IMR-90 (cell line): ENCODE measurements around the gene RNF112. TPM values are rescaled to one million over a fixed set of nuclear protein-coding genes. Genes with fewer than 3 reads are reported as not detected.

Experiments used
- ATAC-seq: fragments of 200-7000 bp; cut with Tn5 transposase; 2 replicates; pipeline ENCODE4 v1.9.1; 2020; ENCODE audit warnings: low read depth, mild to moderate bottlenecking, moderate library complexity
- BruUV-seq: library from RNA; stranded (reverse); fragments of 400-500 nt; replicated peaks from 2 replicates; lab custom pipeline; 2021; lab: Mats Ljungman, UMichigan
- CTCF ChIA-PET: fragments of 300-600 bp; formaldehyde crosslinking; extraction: SDS; loops from one replicate; lab custom pipeline; 2021; ENCODE audit warnings: antibody characterized with exemption; lab: Yijun Ruan, JAX
- POLR2A ChIA-PET: fragments of 300-600 bp; sonication (Branson Sonifier 250); formaldehyde crosslinking; loops from one replicate; lab custom pipeline; 2022; ENCODE audit warnings: antibody characterized with exemption; ENCODE audit not compliant: unreplicated experiment; lab: Charles Lee
- DNase-seq: peaks from one replicate; pipeline ENCODE4 v3.0.0; 2013
- H2AFZ ChIP-seq: replicated peaks from 2 replicates; pipeline ENCODE3; 2013; ENCODE audit warnings: low read length, mild to moderate bottlenecking; ENCODE audit not compliant: poor library complexity
- H2AK5ac ChIP-seq: 2 replicates; pipeline ENCODE4 v1.6.1; 2013; ENCODE audit warnings: low read depth, low read length, inconsistent platforms
- H2AK9ac ChIP-seq: replicated peaks from 2 replicates; pipeline ENCODE3; 2013; ENCODE audit warnings: mild to moderate bottlenecking, low read depth, low read length, moderate library complexity; ENCODE audit not compliant: poor library complexity
- H2BK120ac ChIP-seq: 2 replicates; pipeline ENCODE4 v1.6.1; 2013; ENCODE audit warnings: low read depth, low read length, inconsistent platforms
- H2BK15ac ChIP-seq: 3 replicates; pipeline ENCODE4 v1.6.1; 2013; ENCODE audit warnings: low read depth, low read length, inconsistent platforms
- H2BK20ac ChIP-seq: 2 replicates; pipeline ENCODE4 v1.6.1; 2013; ENCODE audit warnings: low read depth, mild to moderate bottlenecking, inconsistent platforms, low read length, moderate library complexity
- H2BK5ac ChIP-seq: 2 replicates; pipeline ENCODE4 v1.6.1; 2013; ENCODE audit warnings: mild to moderate bottlenecking, low read depth, low read length, inconsistent platforms; ENCODE audit not compliant: poor library complexity, severe bottlenecking
- H3K14ac ChIP-seq: replicated peaks from 2 replicates; pipeline ENCODE4 v1.6.1; 2013; ENCODE audit warnings: low read depth, low read length, inconsistent platforms
- H3K18ac ChIP-seq: 2 replicates; pipeline ENCODE4 v1.6.1; 2013; ENCODE audit warnings: low read depth, low read length, control low read depth
- H3K23ac ChIP-seq: 2 replicates; pipeline ENCODE4 v1.6.1; 2013; ENCODE audit warnings: low read depth, low read length, inconsistent platforms
- H3K27ac ChIP-seq: 2 replicates; pipeline ENCODE4 v1.5.1; 2013; ENCODE audit warnings: mild to moderate bottlenecking, control low read depth, low read length; ENCODE audit not compliant: insufficient read depth
- H3K27me3 ChIP-seq: 2 replicates; pipeline ENCODE4 v1.6.1; 2013; ENCODE audit warnings: low read length; ENCODE audit not compliant: control insufficient read depth, insufficient read depth
- H3K36me3 ChIP-seq: 2 replicates; pipeline ENCODE4 v1.6.1; 2013; ENCODE audit warnings: low read length, mixed read lengths; ENCODE audit not compliant: control insufficient read depth, insufficient read depth
- H3K4ac ChIP-seq: 2 replicates; pipeline ENCODE4 v1.6.1; 2013; ENCODE audit warnings: low read depth, low read length, inconsistent platforms
- H3K4me1 ChIP-seq: 2 replicates; pipeline ENCODE4 v1.6.1; 2013; ENCODE audit warnings: low read length, mixed read lengths; ENCODE audit not compliant: control insufficient read depth, insufficient read depth
- H3K4me2 ChIP-seq: 2 replicates; pipeline ENCODE4 v1.6.1; 2013; ENCODE audit warnings: low read depth, mild to moderate bottlenecking, control low read depth, low read length, moderate library complexity
- H3K4me3 ChIP-seq: 2 replicates; pipeline ENCODE4 v1.5.1; 2013; ENCODE audit warnings: low read depth, mild to moderate bottlenecking, control low read depth, low read length, moderate library complexity; ENCODE audit not compliant: insufficient read depth
- H3K56ac ChIP-seq: 2 replicates; pipeline ENCODE4 v1.6.1; 2013; ENCODE audit warnings: low read length, inconsistent platforms; ENCODE audit not compliant: insufficient read depth; ENCODE audit errors: extremely low read depth
- H3K79me1 ChIP-seq, 2 experiments: 2 replicates each; pipeline ENCODE4 v1.6.1; 2013; ENCODE audit warnings: low read length in 2 of 2, inconsistent platforms in 1 of 2, low read depth in 1 of 2
- H3K9ac ChIP-seq: 2 replicates; pipeline ENCODE4 v1.6.1; 2013; ENCODE audit warnings: low read depth, low read length, control low read depth
- H3K9me1 ChIP-seq: 2 replicates; pipeline ENCODE4 v1.6.1; 2013; ENCODE audit warnings: low read length, inconsistent platforms; ENCODE audit not compliant: insufficient read depth
- H3K9me3 ChIP-seq: 2 replicates; pipeline ENCODE4 v1.6.1; 2013; ENCODE audit warnings: low read length; ENCODE audit not compliant: control insufficient read depth, insufficient read depth
- H4K20me1 ChIP-seq: 2 replicates; pipeline ENCODE4 v1.6.1; 2013; ENCODE audit warnings: low read length, inconsistent platforms; ENCODE audit not compliant: insufficient read depth
- H4K5ac ChIP-seq: 2 replicates; pipeline ENCODE4 v1.6.1; 2013; ENCODE audit warnings: mild to moderate bottlenecking, low read depth, low read length, control low read depth
- H4K8ac ChIP-seq, 2 experiments: 2 replicates each; pipeline ENCODE4 v1.6.1; 2013; ENCODE audit warnings: low read depth in 2 of 2, low read length in 2 of 2, control low read depth in 1 of 2, inconsistent platforms in 1 of 2
- H4K91ac ChIP-seq: 2 replicates; pipeline ENCODE4 v1.6.1; 2013; ENCODE audit warnings: low read depth, low read length, inconsistent platforms; ENCODE audit not compliant: insufficient read depth
- BHLHE40 ChIP-seq: fragments of 150-350 bp; IDR thresholded peaks from 2 replicates; pipeline ENCODE4 v1.6.1; 2016; ENCODE audit warnings: mild to moderate bottlenecking, low read depth, low read length
- CHD1 ChIP-seq: IDR thresholded peaks from 2 replicates; pipeline ENCODE4 v1.6.1; 2012; ENCODE audit warnings: low read depth, low read length, improper control_type of control experiment
- FOS ChIP-seq: fragments of 150-350 bp; IDR thresholded peaks from 2 replicates; pipeline ENCODE4 v1.6.1; 2016; ENCODE audit warnings: low read depth, low read length
- MXI1 ChIP-seq: IDR thresholded peaks from 2 replicates; pipeline ENCODE4 v1.6.1; 2012; ENCODE audit warnings: low read depth, mild to moderate bottlenecking, low read length, moderate library complexity, borderline replicate concordance
- NFE2L2 ChIP-seq: fragments of 150-350 bp; IDR thresholded peaks from 2 replicates; pipeline ENCODE4 v1.6.1; 2016; ENCODE audit warnings: low read depth, mild to moderate bottlenecking, low read length
- POLR2A ChIP-seq: IDR thresholded peaks from 2 replicates; pipeline ENCODE4 v1.6.1; 2012; ENCODE audit warnings: mild to moderate bottlenecking, low read depth, low read length
- RCOR1 ChIP-seq: IDR thresholded peaks from 2 replicates; pipeline ENCODE4 v1.6.1; 2012; ENCODE audit warnings: mild to moderate bottlenecking, low read length, improper control_type of control experiment; ENCODE audit not compliant: insufficient replicate concordance
- RFX5 ChIP-seq: IDR thresholded peaks from 2 replicates; pipeline ENCODE4 v1.8.0; 2012; ENCODE audit warnings: low read depth, mild to moderate bottlenecking, low read length, moderate library complexity
- SMC3 ChIP-seq: fragments of 150-350 bp; IDR thresholded peaks from 2 replicates; pipeline ENCODE4 v1.6.1; 2016; ENCODE audit warnings: low read depth, mild to moderate bottlenecking, antibody characterized with exemption, low read length, moderate library complexity
- WGBS, 2 experiments: methylation state at CpG; one replicate each; pipeline versions ENCODE4 v1.1.5 to v1.1.7; 2013; ENCODE audit warnings: missing lambda C conversion rate in 2 of 2; ENCODE audit not compliant: insufficient read length in 1 of 2; ENCODE audit errors: extremely low coverage in 2 of 2; 5-methylcytosine and 5-hydroxymethylcytosine counted together
- dilution Hi-C: fragments of 300-500 bp; cut with HindIII; formaldehyde crosslinking; loops from one replicate; pipeline ENCODE4 v1.14.3; 2018; ENCODE audit warnings: low sequenced_read_pairs; ENCODE audit not compliant: unreplicated experiment
- in situ Hi-C: fragments of 300-500 bp; cut with MboI; formaldehyde crosslinking; loops from 3 replicates; pipeline ENCODE4 v1.14.3; 2019; ENCODE audit warnings: low sequenced_read_pairs, inconsistent platforms, mixed read lengths
- intact Hi-C: fragments of 100-400 bp; cut with micrococcal nuclease; formaldehyde crosslinking; loops from 2 replicates; pipeline ENCODE4 v1.10.0; 2022
- polyA plus RNA-seq, 3 experiments: library from polyadenylated mRNA; depleted of rRNA; stranded (reverse); fragments of >200 nt; gene quantifications; 2 replicates each; pipeline ENCODE4 v1.2.3, GENCODE V29; 2012; ENCODE audit warnings: low replicate concordance in 1 of 3
- total RNA-seq: library from RNA; depleted of rRNA; stranded (reverse); fragments of >200 nt; gene quantifications from 2 replicates; pipeline ENCODE4 v1.2.3, GENCODE V29; 2012
- TF ChIP-seq, protein P1 (sequence below): fragments of 150-350 bp; IDR thresholded peaks from 2 replicates; pipeline ENCODE4 v1.6.1; 2016; ENCODE audit warnings: low read depth, mild to moderate bottlenecking, low read length, moderate library complexity, borderline replicate concordance

Gene RNF112
- total and polyA plus RNA-seq, 2 of the 4 experiments (the other 2 are of a cell fraction): 2.5 to 5.7 TPM

DNA sequence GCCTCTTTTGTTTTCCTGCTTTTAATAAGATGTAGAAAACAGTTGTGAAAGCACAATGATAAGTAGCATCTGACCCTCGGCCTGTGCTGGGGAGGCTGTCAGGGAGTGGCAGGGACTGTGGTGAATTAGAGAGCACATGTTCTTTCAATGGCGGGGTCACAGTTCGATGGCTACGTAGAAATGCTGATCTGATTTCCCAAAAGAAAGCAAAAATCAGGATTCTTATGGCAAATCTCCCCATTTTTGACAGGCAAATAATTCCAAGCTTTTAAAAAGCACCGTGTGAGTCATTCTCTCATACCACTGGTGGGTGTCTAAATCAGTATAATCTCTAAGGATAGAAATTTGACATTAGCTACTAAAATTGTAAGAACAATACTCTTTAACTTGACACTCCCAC is 36.9 kb upstream of the RNF112 start:
- Histone ChIP-seq H3K23ac (no peak overlapping the region), H3K56ac (no peak overlapping the region), H2BK20ac (no peak overlapping the region), H2AK5ac (no peak overlapping the region), H3K27ac (no peak overlapping the region), H4K20me1 (peaks cover 3% of the 10 kb centered on the region; the same call in 1 of the 2 replicates), H2BK120ac (no peak overlapping the region), H3K27me3 (no peaks in the 10 kb centered on the region), H4K91ac (no peak overlapping the region), H3K4me1 (peaks cover 2% of the 10 kb centered on the region; the same call in 1 of the 2 replicates), H4K8ac (no peak overlapping the region), H3K36me3 (peaks cover 4% of the 10 kb centered on the region; the same call in 1 of the 2 replicates), H2BK5ac (no peak overlapping the region), H3K9ac (no peak overlapping the region), H3K79me1 (peaks cover 11 to 19% of the 10 kb centered on the region in 2 experiments), H3K4me2 (no peak overlapping the region), H2AK9ac (no peak overlapping the region), H2BK15ac (no peak overlapping the region), H3K18ac (no peak overlapping the region), H3K9me1 (peaks cover 3% of the 10 kb centered on the region; the same call in 1 of the 2 replicates), H3K4me3 (no peak overlapping the region), H3K14ac (no peak overlapping the region), H2AFZ (no peak overlapping the region), H3K4ac (no peak overlapping the region), H3K9me3 (no peaks in the 10 kb centered on the region), H4K5ac (no peak overlapping the region)
- DNase-seq: no peak
- dilution Hi-C loops: no loop called here
- TF ChIP-seq SMC3 (no peak), RCOR1 (no peak), FOS (no peak), MXI1 (no peak), POLR2A (no peak), RFX5 (no peak), BHLHE40 (no peak), CHD1 (no peak), NFE2L2 (no peak)
- TF ChIP-seq, protein P1, sequence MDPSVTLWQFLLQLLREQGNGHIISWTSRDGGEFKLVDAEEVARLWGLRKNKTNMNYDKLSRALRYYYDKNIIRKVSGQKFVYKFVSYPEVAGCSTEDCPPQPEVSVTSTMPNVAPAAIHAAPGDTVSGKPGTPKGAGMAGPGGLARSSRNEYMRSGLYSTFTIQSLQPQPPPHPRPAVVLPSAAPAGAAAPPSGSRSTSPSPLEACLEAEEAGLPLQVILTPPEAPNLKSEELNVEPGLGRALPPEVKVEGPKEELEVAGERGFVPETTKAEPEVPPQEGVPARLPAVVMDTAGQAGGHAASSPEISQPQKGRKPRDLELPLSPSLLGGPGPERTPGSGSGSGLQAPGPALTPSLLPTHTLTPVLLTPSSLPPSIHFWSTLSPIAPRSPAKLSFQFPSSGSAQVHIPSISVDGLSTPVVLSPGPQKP: no peak
- WGBS, 2 experiments: 100% methylated on average over 1 of the region's 5 CpGs; no CpG with 5 or more reads in 1 of the 2 experiments
- intact Hi-C loops: no loop called here
- ATAC-seq: no peak
- CTCF ChIA-PET: interaction anchor here (0.6 kb wide), 1 partner anchor 272 kb away, joined by 3 read pairs; no protein-coding TSS in a partner anchor
- in situ Hi-C loops: no loop called here
- POLR2A ChIA-PET: no interaction called here
- BruUV-seq: no TSS peak
